ENCODE data around the gene GRK7. TPM values are rescaled to one million over a fixed set of nuclear protein-coding genes. Genes with fewer than 3 reads are reported as not detected.

Gene GRK7
- total RNA-seq, 1 experiment from 2014 or later = not detected

DNA sequence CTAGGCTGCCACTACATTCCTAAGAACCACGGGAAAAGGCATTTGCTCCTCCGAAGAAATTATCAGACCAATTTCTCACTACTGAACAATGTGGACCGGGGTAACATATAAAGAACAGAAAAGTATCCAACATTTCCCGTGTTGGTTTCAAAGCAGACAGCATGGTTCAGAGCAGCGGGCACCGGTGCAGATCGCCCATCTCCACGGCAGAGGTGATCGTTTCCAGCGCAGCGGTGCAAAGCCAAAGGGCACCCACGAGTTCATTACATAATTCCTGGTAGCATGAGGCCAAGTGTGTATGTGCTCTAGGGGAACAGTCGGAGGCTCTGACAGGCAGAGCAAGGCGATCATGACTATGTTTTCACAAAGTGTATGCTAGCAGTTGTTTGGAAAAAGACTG lies 13.2 kb downstream of the GRK7 start:
- ATAC-seq (no peak), DNase-seq (ENCODE audit: low read depth, low spot score) (no peak)
- H2AFZ ChIP-seq (ENCODE audit: low read depth, low read length, poor library complexity, severe bottlenecking) = no peak overlapping the region
- H3K79me2 ChIP-seq (ENCODE audit: insufficient read depth, low read length) = no peaks in the 10 kb centered on the region
- no peaks in the 10 kb centered on the region for H3K9me2 ChIP-seq (ENCODE audit: insufficient read depth)
- intact Hi-C loops (cut with micrococcal nuclease) = no loop called here
- H3K4me1 ChIP-seq (ENCODE audit: control insufficient read depth in 1 of 2, insufficient read depth in 2 of 2, low read length in 2 of 2) = no peaks in the 10 kb centered on the region
- H3K4me3 ChIP-seq (replicated peaks in 1 of 2; ENCODE audit: low read depth in 1 of 2, low read length in 2 of 2) = no peak overlapping the region
- no peak overlapping the region for H3K27ac ChIP-seq (ENCODE audit: low read depth, low read length)
- H4K20me1 ChIP-seq (ENCODE audit: insufficient read depth) = no peaks in the 10 kb centered on the region
- H3K9me3 ChIP-seq (ENCODE audit: control insufficient read depth in 1 of 2, insufficient read depth in 1 of 2, low read depth in 1 of 2, low read length in 2 of 2) = no peaks in the 10 kb centered on the region
- no peaks in the 10 kb centered on the region for H3K27me3 ChIP-seq (ENCODE audit: insufficient read depth, low read length)
- no peak for TF ChIP-seq ELF1 (IDR thresholded peaks at IDR 0.05; ENCODE audit: borderline replicate concordance, low read depth)
- no peak for TF ChIP-seq FOSL1 (IDR thresholded peaks at IDR 0.05; ENCODE audit: low read depth)
- no peak for TF ChIP-seq POLR2A (IDR thresholded peaks at IDR 0.05; ENCODE audit: borderline replicate concordance, extremely low read depth, insufficient read depth, insufficient read length)
- TF ChIP-seq CBX3 (IDR thresholded peaks at IDR 0.05; ENCODE audit: low read depth) = no peak
- TF ChIP-seq ZFX (IDR thresholded peaks at IDR 0.05) = no peak
- TF ChIP-seq, protein P1, sequence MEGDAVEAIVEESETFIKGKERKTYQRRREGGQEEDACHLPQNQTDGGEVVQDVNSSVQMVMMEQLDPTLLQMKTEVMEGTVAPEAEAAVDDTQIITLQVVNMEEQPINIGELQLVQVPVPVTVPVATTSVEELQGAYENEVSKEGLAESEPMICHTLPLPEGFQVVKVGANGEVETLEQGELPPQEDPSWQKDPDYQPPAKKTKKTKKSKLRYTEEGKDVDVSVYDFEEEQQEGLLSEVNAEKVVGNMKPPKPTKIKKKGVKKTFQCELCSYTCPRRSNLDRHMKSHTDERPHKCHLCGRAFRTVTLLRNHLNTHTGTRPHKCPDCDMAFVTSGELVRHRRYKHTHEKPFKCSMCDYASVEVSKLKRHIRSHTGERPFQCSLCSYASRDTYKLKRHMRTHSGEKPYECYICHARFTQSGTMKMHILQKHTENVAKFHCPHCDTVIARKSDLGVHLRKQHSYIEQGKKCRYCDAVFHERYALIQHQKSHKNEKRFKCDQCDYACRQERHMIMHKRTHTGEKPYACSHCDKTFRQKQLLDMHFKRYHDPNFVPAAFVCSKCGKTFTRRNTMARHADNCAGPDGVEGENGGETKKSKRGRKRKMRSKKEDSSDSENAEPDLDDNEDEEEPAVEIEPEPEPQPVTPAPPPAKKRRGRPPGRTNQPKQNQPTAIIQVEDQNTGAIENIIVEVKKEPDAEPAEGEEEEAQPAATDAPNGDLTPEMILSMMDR (IDR thresholded peaks at IDR 0.05 in 2 of 3, conservative IDR thresholded peaks at IDR 0.05 in 1 of 3; ENCODE audit: borderline replicate concordance in 1 of 3, insufficient read depth in 1 of 3, low read depth in 2 of 3, low read length in 2 of 3) = no peak
- no peak for TF ChIP-seq EGR1 (IDR thresholded peaks at IDR 0.05; ENCODE audit: low read depth)
- TF ChIP-seq JUND (IDR thresholded peaks at IDR 0.05) = no peak
- no peak for TF ChIP-seq ZNF274 (IDR thresholded peaks at IDR 0.05; ENCODE audit: low read depth, low read length)
- TF ChIP-seq TCF7L2 (IDR thresholded peaks at IDR 0.05; ENCODE audit: borderline replicate concordance, extremely low read depth, insufficient read depth, insufficient read length) = no peak
- no peak for TF ChIP-seq RAD21 (IDR thresholded peaks at IDR 0.05; ENCODE audit: low read depth)
- TF ChIP-seq POLR2AphosphoS5 (IDR thresholded peaks at IDR 0.05; ENCODE audit: low read depth, low read length) = no peak
- POLR2A ChIA-PET = no interaction called here
- RAD21 ChIA-PET (ENCODE audit: low non-redundant PET in 1 of 2, low total read pairs in 2 of 2, uncharacterized antibody in 2 of 2, unreplicated experiment in 2 of 2) = no interaction called here
- no peak overlapping the region for H3K9ac ChIP-seq (ENCODE audit: low read length)
- no peak overlapping the region for H3K4me2 ChIP-seq (ENCODE audit: low read length)
- H3K36me3 ChIP-seq (ENCODE audit: control insufficient read depth in 1 of 2, insufficient read depth in 2 of 2, low read length in 2 of 2) = no peaks in the 10 kb centered on the region
- no TSS peak for BruUV-seq (replicated peaks)
- CTCF ChIA-PET = no interaction called here
